Endothelial cell of umbilical vein (primary cell): Measurements from ENCODE around the gene SELPLG.

Source experiments
- EZH2 ChIP-seq: IDR thresholded peaks from 2 replicates; pipeline ENCODE4 v1.6.1; 2012; ENCODE audit warnings: borderline replicate concordance, low read depth, mild to moderate bottlenecking, moderate library complexity, low read length, inconsistent platforms; ENCODE audit not compliant: severe bottlenecking
- JUN ChIP-seq: IDR thresholded peaks from 2 replicates; pipeline ENCODE4 v1.6.1; 2011; ENCODE audit warnings: borderline replicate concordance, low read depth; ENCODE audit not compliant: insufficient read length, insufficient read depth
- MYC ChIP-seq: IDR thresholded peaks from one replicate; pipeline ENCODE4 v1.6.1; 2011; ENCODE audit warnings: mild to moderate bottlenecking, low read depth, low read length
- POLR2A ChIP-seq: IDR thresholded peaks from 2 replicates; pipeline ENCODE4 v1.6.1; 2012; ENCODE audit warnings: low read depth, mild to moderate bottlenecking, control low read depth, low read length
- POLR2AphosphoS5 ChIP-seq: IDR thresholded peaks from 2 replicates; pipeline ENCODE4 v1.6.1; 2012; ENCODE audit warnings: low read depth, mild to moderate bottlenecking, control low read depth, low read length, moderate library complexity; ENCODE audit not compliant: insufficient read depth
- TF ChIP-seq, protein P1 (sequence below), 2 donors: IDR thresholded peaks; 1 replicate in 1 of 2; 2 replicates in 1 of 2; pipeline ENCODE4 v1.5.1; 2011; ENCODE audit warnings: low read length in 2 of 2, mild to moderate bottlenecking in 2 of 2, moderate library complexity in 2 of 2, control low read depth in 1 of 2, inconsistent platforms in 1 of 2, low read depth in 1 of 2; ENCODE audit not compliant: insufficient read depth in 1 of 2; ENCODE audit errors: extremely low read depth in 1 of 2
- TF ChIP-seq, protein P2 (sequence below): IDR thresholded peaks from 2 replicates; pipeline ENCODE4 v1.6.1; 2011; ENCODE audit not compliant: insufficient read depth, insufficient read length

DNA sequence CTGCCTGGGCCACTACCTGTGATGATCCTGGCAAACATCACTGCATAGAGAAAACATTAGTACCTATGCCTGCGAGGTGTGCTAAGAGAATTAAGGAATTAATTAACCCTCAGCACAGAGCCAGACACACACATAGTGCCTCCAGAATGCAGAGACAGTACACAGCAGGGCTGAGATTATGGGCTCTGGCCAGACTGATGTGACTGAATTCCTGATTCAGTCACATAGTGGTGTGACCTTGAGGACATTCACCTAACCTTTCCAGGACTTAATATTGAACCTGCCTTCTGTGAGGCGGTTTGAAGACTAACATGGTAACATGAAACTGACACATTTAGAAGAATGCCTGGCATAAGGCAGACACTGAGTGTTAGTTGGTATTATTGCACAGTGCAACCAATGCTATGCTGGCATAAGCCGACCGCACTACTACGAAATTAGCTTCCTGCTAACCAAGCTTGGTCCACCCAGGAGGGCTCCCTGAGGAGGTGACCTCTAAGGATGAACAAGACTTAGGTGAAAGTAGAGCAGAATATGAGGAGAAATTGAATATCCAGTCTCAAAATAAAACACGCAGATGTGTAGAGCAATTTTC lies 32.0 kb upstream of the SELPLG start:
- TF ChIP-seq, protein P1, sequence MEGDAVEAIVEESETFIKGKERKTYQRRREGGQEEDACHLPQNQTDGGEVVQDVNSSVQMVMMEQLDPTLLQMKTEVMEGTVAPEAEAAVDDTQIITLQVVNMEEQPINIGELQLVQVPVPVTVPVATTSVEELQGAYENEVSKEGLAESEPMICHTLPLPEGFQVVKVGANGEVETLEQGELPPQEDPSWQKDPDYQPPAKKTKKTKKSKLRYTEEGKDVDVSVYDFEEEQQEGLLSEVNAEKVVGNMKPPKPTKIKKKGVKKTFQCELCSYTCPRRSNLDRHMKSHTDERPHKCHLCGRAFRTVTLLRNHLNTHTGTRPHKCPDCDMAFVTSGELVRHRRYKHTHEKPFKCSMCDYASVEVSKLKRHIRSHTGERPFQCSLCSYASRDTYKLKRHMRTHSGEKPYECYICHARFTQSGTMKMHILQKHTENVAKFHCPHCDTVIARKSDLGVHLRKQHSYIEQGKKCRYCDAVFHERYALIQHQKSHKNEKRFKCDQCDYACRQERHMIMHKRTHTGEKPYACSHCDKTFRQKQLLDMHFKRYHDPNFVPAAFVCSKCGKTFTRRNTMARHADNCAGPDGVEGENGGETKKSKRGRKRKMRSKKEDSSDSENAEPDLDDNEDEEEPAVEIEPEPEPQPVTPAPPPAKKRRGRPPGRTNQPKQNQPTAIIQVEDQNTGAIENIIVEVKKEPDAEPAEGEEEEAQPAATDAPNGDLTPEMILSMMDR (IDR thresholded peaks at IDR 0.05; ENCODE audit: extremely low read depth in 1 of 2, insufficient read depth in 1 of 2, low read depth in 1 of 2, low read length in 2 of 2): no peak
- TF ChIP-seq EZH2 (no peak), POLR2AphosphoS5 (no peak), JUN (no peak), POLR2A (no peak), MYC (no peak)
- TF ChIP-seq, protein P2, sequence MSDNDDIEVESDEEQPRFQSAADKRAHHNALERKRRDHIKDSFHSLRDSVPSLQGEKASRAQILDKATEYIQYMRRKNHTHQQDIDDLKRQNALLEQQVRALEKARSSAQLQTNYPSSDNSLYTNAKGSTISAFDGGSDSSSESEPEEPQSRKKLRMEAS: no peak
